HG03460 (cell line): ENCODE data around the gene RCC2.
"Not testable (repeated sequence)": the region's sequence is repeated elsewhere in the genome, so short reads cannot be mapped to it uniquely, and the experiment has no call there.

Experiments
- ATAC-seq: cut with Tn5 transposase; IDR thresholded peaks from one replicate; pipeline ENCODE4 v1.9.1; 2021; ENCODE audit not compliant: unreplicated experiment

RCC2 gene

DNA sequence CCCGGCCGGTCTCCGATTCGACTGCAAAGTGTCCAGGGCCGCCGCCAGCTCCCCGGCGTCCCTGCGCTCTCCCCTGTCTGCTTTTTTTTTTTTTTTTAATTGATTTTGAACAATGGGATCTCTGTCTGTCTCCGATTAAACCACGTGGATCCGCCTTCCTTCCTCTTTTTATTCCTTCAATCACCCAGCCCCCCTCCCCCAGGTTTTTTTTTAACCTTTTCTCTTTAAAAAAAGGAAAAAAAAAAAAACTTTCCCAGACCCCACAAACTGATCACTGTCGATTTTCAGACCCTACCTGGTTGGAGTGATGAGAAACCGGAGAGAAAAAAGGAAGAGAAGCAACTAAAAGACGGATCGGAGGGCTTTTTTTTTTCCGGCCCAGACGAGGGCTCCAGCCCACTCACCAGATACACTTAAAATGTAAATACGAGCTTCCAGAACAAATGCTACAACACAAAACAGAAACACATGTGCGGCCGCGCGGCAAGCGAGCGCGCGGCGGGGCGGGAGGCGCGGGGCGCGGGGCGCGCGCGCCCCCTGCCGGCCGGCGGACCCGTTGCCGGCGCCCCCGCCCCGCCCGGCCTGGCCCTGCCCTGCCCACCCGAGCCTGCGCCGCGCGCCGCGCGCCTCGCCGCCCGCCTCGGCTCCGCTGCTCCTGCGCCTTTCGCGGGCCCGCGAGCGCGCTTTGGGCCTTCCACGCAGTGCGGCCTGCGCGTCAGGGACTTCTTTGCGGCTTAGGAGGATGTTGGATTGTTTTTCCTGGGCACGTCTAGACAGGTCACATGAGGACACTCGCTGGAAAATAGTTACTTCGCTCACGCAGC is at the start of gene RCC2:
RCC2 (minus strand) TSS at position 428 of the 824 bp plus-strand sequence. CDS start 1,163 bp downstream, outside the sequence.
- no peak for ATAC-seq

DNA sequence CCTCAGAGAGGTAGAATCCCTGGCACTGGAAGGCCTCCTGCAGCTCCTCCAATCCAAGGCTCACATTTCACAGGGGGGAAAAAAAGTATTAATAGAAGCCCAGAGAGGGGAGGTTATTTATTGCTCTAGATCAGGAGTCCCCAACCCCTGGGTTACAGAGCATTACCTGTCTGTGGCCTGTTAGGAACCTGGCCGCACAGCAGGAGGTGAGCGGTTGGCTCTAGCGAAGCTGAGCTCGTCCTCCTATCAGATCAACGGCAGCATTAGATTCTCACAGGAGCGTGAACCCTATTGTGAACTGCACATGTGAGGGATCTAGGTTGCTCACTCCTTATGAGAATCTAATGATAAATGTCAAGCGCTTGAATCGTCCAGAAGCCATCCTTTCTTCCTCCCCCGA is 46.8 kb upstream of the RCC2 start:
- ATAC-seq: no peak

DNA sequence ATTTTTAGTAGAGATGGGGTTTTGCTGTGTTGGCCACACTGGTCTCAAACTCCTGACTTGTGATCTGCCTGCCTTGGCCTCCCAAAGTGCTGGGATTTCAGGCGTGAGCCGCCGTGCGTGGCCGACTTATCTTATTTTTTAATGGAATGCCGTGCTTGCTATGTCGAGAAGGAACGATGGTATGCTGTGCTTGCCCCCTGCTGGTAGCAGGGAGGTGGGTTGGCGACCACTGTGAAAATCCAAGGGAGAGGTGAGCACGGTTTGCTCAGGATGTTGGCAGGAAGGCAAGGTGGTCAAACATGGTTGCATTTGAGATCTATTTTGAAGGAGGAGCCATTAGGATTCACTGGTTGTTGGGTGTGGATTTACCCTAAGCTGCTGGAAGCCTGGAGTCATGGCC is 45.8 kb upstream of the RCC2 start:
- ATAC-seq: no peak

DNA sequence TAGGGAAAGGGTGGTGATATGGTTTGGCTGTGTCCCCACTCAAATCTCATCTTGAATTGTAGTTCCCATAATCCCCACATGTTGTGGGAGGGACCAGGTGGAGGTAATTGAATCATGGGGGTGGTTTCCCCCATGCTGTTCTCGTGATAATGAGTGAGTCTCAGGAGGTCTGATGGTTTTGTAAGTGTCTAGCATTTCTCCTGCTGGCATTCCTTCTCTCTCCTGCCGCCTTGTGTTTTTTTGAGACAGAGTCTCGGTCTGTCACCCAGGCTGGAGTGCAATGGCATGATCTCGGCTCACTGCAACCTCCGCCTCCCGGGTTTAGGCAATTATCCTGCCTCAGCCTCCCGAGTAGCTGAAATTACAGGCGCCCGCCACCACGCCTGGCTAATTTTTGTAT is 42.5 kb upstream of the RCC2 start:
- ATAC-seq: not testable (repeated sequence)

DNA sequence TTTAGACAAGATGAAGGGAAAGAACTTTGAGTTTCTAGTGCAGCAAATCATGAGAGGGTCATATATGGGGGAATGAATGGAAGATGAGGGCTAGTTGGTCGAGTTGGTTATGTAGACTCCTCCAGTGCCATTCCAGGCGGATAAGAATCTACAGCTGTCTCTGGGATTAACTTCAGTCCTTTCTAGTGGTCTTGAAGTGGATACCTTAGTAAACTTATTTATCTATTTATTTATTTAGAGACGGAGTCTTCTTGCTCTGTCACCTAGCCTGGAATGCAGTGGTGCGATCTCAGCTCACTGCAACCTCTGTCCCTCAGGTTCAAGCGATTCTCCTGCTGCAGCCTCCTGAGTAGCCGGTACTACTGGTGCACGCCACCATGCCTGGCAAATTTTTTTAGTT is 41.4 kb upstream of the RCC2 start:
- ATAC-seq: no peak

DNA sequence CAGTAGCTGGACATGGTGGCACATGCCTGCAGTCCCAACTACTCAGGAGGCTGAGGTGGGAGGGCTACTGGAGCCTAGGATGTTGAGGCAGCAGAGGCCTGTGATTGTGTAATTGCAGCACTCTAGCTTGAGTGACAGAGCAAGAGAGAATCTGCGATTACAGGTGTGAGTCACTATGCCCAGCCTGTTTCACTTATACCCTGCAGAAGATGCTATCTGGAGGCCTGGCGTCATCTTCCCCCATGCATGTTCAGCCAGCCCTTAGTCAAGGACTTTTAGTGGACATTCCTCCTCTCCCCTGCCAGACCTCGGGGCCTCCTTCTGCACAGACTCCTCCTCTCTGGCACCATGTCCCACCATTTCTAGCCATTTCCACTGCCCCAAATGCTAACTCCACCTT is 36.3 kb upstream of the RCC2 start:
- no peak for ATAC-seq

DNA sequence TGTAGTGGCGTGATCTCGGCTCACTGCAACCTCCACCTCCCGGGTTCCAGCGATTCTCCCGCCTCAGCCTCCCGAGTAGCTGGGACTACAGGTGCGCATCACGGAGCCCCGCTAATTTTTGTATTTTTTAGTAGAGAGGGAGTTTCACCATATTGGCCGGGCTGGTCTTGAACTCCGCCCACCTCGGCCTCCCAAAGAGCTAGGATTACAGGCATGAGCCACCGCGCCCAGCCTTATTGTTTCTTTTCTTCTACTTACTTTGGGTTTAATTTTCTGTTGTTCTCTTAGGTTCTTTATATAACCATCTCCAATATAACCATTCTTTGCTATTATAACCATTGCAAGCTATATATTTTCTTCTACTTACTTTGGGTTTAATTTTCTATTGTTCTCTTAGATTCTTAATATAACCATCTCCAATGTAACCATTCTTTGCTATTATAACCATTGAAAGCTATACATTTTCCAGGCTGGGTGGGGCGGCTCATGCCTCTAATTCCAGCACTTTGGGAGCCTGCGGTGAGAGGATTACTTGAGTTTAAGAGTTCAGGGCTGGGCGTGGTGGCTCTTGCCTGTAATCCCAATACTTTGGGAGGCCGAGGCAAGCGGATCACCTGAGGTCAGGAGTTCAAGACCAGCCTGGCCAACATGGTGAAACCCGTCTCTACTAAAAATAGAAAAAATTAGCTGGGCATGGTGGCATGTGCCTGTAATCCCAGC is 35.5 kb upstream of the RCC2 start:
- ATAC-seq: not testable (repeated sequence)

DNA sequence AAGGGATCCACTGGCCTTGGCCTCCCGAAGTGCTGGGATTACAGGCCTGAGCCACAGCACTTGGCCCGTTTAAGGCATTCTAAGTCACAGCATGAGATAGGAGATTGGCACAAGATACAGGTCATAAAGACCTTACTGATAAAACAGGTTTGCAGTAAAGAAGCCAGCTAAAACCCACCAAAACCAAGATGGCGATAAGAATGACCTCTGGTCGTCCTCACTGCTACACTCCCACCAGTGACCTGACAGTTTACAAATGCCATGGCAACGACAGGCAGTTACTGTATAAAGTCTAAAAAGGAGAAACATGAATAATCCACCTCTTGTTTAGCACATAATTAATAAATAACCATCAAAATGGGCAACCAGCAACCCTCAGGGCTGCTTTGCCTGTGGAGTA is 33.3 kb upstream of the RCC2 start:
- ATAC-seq: no peak

DNA sequence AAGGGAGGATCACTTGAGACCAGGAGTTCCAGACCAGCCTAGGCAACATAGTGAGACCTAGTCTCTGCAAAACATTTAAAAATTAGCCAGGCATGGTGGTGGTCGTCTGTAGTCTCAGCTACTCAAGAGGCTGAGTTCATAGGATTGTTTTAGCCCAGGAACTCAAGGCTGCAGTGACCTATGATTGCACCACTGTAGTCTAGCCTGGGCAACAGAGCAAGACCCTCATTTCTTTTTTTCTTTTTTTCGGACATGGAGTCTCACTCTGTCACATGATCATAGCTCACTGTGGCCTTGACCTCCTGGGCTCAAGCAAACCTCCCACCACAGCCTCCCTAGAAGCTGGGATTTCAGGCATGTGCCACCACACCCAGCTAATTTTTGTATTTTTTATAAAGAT is 31.9 kb upstream of the RCC2 start:
- no peak for ATAC-seq

DNA sequence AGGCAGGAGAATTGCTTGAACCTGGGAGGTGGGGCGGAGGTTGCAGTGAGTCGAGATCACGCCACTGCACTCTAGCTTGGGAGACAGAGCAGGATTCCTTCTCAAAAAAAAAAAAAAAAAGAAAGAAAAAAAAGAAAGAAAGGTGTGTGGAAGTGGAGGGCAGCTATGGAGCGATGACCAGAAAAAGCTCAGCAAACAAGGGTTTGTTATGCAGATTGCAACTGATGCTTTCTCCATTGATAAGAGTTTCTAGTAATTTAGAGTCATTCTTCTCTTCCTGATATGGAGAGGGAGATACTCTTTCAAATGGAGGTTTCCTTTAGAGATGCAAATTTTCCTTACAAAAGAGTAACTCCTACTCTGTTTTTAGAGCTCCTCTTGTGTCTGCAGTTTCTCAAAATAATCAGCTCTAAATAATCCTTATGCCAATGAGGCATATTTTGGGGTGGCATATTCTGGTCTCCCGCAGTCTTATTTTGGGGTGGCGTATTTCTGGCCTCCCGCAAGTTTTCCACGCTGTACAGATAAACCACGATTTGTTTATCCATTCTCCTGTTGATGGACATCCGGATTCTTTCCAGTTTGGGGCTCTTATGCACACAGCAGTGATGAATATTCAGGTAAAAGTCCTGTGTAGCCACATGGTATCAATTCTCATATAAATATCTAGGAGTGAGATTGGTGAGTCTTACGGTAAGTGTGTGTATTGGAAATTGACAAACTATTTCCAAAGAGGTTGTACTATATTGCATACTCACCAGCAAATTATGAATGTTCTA is 30.7 kb upstream of the RCC2 start:
- ATAC-seq: no peak

DNA sequence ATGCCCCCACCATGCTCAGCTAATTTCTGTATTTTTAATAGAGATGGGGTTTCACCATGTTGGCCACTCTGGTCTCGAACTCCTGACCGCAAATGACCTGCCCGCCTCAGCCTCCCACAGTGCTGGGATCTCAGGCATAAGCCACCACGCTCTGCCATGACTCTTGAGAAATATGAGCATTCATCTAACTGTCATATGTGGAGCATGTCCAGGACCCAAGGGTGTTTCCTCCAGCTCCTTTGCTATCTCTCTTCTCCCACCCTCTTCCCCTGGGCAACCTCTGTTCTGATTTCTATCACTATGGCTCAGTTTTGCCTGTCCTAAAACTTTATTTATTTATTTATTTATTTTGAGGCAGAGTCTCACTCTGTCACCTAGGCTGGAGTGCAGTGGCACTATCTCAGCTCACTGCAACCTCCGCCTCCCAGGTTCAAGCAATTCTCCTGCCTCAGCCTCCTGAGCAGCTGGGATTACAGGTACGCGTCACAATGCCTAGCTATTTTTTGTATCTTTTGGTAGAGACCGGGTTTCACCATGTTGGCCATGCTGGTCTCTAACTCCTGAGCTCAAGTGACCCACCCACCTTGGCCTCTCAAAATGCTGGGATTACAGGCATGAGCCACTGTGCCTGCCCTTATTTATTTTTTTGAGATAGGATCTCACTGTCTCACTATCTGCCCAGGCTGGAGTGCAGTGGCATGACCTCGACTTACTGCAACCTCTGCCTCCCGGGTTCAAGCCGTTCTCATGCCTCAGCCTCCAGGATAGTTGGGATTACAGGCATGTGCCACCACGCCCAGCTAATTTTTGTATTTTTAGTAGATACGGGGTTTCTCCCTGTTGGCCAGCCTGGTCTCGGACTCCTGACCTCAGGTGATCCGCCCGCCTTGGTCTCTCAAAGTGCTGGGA is 29.1 kb upstream of the RCC2 start:
- ATAC-seq: not testable (repeated sequence)

DNA sequence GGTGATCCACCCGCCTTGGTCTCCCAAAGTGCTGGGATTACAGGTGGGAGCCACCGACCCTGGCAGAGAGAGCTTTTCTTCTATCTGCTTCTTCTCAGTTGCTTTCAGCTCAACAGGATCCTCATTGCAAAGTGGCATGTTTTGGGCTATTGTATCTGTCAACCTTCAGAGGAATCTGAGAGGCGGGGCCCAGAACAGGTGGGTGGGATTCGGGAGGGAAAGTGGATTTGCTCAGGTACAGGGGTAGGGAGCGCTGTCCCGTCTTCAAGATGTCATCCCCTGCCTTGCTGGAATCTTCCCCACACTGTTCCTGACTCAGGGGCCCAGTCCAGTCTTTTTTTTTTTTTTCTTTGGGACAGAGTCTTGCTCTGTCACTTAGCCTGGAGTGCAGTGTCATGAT is 26.9 kb upstream of the RCC2 start:
- no peak for ATAC-seq

DNA sequence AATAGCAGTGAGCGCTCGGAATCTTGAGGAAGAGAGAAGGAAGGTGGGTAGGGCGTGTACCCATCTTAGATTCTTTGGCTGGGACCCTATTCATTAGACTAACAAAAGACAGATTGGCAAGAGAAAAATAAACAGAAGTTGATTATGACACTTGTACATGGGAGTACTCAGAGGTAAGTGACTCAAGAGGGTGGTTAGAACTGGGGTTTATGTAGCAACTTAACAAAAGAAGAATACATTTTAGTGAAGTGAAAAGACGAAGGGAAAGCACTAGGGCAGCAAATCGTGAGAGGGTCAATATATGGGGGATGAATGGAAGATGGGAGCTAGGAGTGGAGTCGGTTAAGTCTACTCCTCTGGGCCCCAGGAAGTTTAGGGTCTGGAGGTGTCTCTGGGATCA is 25.8 kb upstream of the RCC2 start:
- no peak for ATAC-seq

DNA sequence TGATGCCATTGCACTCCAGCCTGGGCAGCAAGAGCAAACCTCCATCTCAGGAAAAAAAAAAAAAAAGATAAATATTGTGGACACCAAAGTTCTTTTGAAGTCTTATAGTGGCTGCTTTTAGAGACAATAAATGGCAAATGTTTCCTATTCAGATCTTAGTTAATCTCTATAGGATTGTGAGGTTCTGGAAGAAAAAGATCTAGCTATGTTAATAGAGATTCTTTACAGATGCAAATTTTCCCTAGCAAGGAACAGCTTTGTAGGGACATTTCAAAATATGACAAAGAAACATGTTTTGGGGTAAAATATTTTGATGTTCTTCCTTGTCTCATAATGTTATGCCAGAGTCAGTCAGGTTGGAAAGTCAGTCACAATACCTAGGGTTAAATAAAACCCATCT is 24.5 kb upstream of the RCC2 start:
- ATAC-seq: no peak

DNA sequence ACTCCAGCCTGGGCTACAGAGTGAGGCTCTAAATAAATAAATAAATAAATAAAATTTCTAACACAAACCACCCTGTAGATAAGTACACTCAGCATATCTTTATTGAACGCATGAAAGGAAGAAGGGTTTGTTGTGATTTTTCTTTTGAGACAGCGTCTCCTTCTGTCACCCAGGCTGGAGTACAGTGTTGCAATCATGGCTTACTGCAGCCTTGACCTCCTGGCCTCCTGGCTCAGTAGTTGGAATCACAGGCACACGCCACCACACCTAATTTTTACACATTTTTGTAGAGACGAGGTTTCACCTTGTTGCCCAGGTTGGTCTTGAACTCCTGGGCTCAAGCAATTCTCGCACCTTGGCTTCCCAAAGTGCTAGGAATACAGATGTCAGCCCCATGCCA is 23.2 kb upstream of the RCC2 start:
- no peak for ATAC-seq

DNA sequence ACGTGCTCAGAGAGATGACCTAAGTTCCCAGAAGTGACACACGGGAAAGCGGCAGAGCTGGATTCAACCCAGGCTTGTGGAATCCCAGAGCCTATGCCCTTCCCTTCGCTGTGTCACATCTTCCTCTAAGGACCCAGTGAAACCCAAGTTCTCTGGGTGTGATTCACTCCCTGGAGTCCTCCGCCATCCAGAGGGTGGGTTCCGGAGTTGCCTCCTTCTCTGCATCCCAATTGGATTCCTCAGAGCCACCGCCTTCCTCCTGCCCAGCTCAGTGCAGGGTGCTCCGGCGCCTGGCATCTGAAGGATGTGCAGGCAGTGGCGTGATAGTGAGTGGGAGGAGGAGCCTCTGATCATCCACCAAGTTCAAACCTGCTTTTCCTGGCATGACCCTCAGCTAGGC is 20.7 kb upstream of the RCC2 start:
- no peak for ATAC-seq

DNA sequence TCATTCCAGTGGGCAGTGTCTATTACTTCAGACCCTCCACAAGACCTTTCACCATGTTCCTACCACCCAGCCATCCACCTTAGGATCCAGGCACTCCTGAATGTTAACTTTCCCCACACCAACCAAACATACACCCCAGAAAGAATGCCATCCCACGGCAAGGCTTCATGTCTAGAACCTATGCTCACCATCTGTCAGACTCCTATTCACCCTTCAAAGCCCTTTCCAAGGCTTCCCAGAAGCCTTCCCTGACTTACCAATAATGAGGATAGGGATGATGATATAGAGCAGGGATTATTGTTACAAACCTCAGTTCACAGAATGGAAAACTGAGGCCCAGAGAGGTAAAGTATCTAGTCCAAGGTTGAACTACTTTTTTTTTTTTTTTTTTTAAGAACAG is 19.3 kb upstream of the RCC2 start:
- ATAC-seq: no peak

DNA sequence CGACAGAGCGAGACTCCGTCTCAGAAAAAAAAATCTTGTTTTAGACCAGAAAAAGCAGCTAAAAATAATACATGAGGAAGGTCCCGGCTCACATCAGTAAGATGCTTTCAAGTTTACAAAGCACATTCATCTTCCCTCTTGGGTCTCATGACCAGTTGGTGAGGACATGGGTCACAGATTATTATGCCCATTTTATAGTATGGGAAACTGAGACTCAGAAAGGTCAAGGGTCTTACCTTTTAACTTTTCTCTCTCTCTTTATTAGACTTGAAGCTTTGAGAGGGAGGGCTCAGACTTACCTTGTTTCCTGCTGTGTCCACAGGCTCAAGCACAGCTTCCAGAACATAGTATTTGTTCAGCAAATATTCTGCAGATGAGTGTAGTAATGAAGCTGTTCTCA is 13.2 kb upstream of the RCC2 start:
- ATAC-seq: no peak

DNA sequence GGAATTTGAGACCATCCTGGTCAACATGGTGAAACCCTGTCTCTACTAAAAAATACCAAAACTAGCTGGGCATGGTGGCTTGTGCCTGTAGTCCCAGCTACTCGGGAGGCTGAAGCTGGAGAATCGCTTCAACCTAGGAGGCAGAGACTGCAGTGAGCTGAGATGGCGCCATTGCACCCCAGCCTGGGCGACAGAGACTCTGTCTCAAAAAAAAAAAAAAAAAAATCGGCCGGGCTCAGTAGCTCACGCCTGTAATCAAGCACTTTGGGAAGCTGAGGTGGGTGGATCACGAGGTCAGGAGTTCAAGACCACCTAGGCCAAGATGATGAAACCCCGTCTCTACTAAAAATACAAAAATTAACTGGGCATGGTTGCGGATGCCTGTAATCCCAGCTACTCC is 12.7 kb upstream of the RCC2 start:
- not testable (repeated sequence) for ATAC-seq

DNA sequence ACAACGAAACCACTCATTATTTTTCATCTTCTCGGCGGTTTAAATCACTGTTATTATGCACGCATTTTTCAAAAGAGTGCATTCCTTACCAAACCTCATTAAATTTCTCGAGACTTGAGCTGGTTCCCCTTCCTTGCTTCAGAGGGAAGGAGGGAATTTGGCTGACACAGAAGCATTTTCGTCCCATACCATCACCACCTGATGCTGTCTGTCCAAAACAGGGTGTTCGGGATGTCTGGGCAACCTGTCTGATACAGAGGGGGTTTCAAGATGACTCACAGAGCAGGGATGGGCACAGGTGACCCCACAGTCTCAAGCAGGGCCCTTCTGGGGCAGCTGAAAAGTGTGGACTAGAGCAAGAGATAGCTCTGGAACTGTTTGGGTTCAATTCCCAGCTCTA is 12.3 kb upstream of the RCC2 start:
- ATAC-seq: no peak

DNA sequence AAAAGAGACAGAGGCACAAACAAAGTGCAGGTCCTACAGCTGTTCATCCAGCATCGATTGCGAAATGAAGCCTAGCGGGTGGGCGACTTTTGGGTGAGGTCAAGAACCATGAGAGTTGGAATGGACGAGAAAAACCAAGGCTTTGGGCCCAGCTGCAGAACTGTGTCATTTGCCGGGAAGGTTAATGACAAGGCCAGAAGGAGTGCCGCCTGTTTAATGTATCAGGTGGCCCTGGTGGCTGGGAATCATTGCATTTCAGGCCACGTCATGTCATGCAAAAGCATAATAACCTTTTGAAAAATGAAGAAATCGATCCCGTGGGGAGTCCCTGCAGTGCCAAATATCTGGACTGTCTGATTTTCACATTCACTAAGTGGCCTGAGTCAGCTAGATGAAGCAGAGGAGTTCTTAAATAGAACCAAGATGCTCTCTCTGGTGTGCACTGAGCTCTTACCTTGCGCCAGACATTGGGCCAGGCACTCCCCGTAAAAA is 8.1 kb upstream of the RCC2 start:
- ATAC-seq: no peak
